Loucy (cell line): Measurements from ENCODE around the gene CDK13.
"Not testable (repeated sequence)": the region's sequence is repeated elsewhere in the genome, so short reads cannot be mapped to it uniquely, and the experiment has no call there.

ENCODE experiments used
- H2AFZ ChIP-seq: fragments of 200-600 bp; sonication (generic); 2 replicates; pipeline ENCODE4 v1.6.0; 2016; ENCODE audit warnings: antibody characterized with exemption, mild to moderate bottlenecking, low read length, moderate library complexity
- H3F3A ChIP-seq: fragments of 200-600 bp; 2 replicates; pipeline ENCODE4 v1.6.0; 2016; ENCODE audit warnings: antibody characterized with exemption, low read depth, mild to moderate bottlenecking
- H3K27me3 ChIP-seq: fragments of 200-600 bp; sonication (generic); 2 replicates; pipeline ENCODE4 v1.6.1; 2014; ENCODE audit warnings: low read length, mild to moderate bottlenecking; ENCODE audit not compliant: insufficient read depth, poor library complexity, severe bottlenecking
- H3K36me3 ChIP-seq: fragments of 200-600 bp; sonication (generic); 2 replicates; pipeline ENCODE4 v1.6.1; 2016; ENCODE audit warnings: low read length; ENCODE audit not compliant: insufficient read depth
- H3K4me1 ChIP-seq: fragments of 200-600 bp; sonication (generic); 2 replicates; pipeline ENCODE4 v1.5.1; 2014; ENCODE audit warnings: low read length, mild to moderate bottlenecking; ENCODE audit not compliant: insufficient read depth, poor library complexity, severe bottlenecking
- H3K4me2 ChIP-seq: fragments of 200-600 bp; sonication (generic); 2 replicates; pipeline ENCODE4 v1.6.0; 2014; ENCODE audit warnings: antibody characterized with exemption, low read length, low read depth, mild to moderate bottlenecking; ENCODE audit not compliant: poor library complexity, severe bottlenecking
- H3K4me3 ChIP-seq: fragments of 200-600 bp; sonication (generic); 2 replicates; pipeline ENCODE4 v1.5.1; 2014; ENCODE audit warnings: low read length, mild to moderate bottlenecking, mixed read lengths; ENCODE audit not compliant: poor library complexity, severe bottlenecking
- H3K79me2 ChIP-seq: fragments of 200-600 bp; sonication (generic); 2 replicates; pipeline ENCODE4 v1.6.1; 2014; ENCODE audit warnings: low read length; ENCODE audit not compliant: insufficient read depth
- H3K9ac ChIP-seq: fragments of 200-600 bp; sonication (generic); 2 replicates; pipeline ENCODE4 v1.6.0; 2014; ENCODE audit warnings: mild to moderate bottlenecking, low read depth, low read length, moderate library complexity; ENCODE audit not compliant: poor library complexity, severe bottlenecking
- H3K9me2 ChIP-seq: fragments of 200-600 bp; sonication (generic); replicated peaks from 2 replicates; pipeline ENCODE4 v1.6.1; 2016; ENCODE audit warnings: low read depth, low read length, mixed read lengths
- H3K9me3 ChIP-seq: fragments of 200-600 bp; sonication (generic); 2 replicates; pipeline ENCODE4 v1.6.1; 2014; ENCODE audit warnings: mild to moderate bottlenecking, antibody characterized with exemption, low read length, low read depth; ENCODE audit not compliant: insufficient read depth
- H4K20me1 ChIP-seq: fragments of 200-600 bp; sonication (generic); 2 replicates; pipeline ENCODE4 v1.6.0; 2014; ENCODE audit warnings: antibody characterized with exemption, low read length, mild to moderate bottlenecking; ENCODE audit not compliant: insufficient read depth, poor library complexity, severe bottlenecking
- EZH2phosphoT487 ChIP-seq: fragments of 200-600 bp; IDR thresholded peaks from 2 replicates; pipeline ENCODE4 v1.6.1; 2018; ENCODE audit warnings: antibody characterized with exemption, mild to moderate bottlenecking, moderate library complexity, borderline replicate concordance
- TF ChIP-seq, protein P1 (sequence below): fragments of 200-600 bp; sonication (generic); conservative IDR thresholded peaks from 2 replicates; pipeline ENCODE4 v1.5.1; 2014; ENCODE audit warnings: mild to moderate bottlenecking, antibody characterized with exemption, low read length

CDK13 gene

DNA sequence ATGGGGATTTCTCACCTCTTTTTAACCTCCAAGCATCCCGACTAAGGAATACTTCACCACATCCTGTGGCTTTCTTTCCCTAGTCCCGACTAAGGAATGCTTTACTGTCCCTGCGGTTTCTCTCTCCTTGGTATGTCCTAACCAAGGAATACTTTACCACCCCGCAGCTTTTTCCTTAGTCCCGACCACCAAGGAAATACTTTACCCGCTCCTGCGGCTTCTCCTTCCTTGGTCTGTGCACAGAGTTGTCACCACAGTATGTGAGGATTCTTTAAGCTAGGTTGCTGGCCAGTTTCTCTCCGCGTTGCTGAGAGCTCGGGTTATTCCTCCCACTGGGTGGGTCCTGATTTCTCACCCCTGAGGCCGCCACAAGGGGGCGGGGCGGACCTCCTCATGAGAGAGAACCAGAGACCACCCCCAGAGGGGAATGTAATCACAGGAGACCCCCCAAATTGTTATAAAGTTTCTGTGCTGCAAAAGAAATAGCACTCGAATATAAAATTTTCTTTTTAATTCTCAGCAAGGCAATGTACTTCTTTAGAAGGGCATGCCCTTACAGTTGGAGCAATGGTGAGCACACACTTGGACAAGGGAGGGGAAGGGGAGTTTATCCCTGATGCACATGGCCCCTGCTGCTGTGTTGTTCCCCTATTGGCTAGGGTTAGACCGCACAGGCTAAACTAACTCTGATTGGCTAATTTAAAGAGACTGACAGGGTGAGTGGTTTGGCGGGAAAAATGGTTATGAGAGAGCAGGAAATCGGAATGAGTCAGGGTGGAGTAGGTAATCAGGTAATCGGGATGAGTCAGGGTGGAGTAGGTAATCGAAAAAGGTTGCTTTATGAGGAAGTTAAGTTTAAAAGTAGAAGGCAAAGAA lies 197.6 kb downstream of the CDK13 start:
- H3K4me1 ChIP-seq: no peaks in the 10 kb centered on the region
- H3K4me2 ChIP-seq: no peak overlapping the region
- no peaks in the 10 kb centered on the region for H3K27me3 ChIP-seq
- H3K9me3 ChIP-seq: no peaks in the 10 kb centered on the region
- no peaks in the 10 kb centered on the region for H3F3A ChIP-seq
- no peak overlapping the region for H3K9ac ChIP-seq
- H3K36me3 ChIP-seq: no peaks in the 10 kb centered on the region
- no peak overlapping the region for H3K4me3 ChIP-seq
- H3K9me2 ChIP-seq: no peaks in the 10 kb centered on the region
- no peaks in the 10 kb centered on the region for H3K79me2 ChIP-seq
- no peaks in the 10 kb centered on the region for H4K20me1 ChIP-seq
- H2AFZ ChIP-seq: no peak overlapping the region
- TF ChIP-seq, protein P1, sequence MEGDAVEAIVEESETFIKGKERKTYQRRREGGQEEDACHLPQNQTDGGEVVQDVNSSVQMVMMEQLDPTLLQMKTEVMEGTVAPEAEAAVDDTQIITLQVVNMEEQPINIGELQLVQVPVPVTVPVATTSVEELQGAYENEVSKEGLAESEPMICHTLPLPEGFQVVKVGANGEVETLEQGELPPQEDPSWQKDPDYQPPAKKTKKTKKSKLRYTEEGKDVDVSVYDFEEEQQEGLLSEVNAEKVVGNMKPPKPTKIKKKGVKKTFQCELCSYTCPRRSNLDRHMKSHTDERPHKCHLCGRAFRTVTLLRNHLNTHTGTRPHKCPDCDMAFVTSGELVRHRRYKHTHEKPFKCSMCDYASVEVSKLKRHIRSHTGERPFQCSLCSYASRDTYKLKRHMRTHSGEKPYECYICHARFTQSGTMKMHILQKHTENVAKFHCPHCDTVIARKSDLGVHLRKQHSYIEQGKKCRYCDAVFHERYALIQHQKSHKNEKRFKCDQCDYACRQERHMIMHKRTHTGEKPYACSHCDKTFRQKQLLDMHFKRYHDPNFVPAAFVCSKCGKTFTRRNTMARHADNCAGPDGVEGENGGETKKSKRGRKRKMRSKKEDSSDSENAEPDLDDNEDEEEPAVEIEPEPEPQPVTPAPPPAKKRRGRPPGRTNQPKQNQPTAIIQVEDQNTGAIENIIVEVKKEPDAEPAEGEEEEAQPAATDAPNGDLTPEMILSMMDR: peak; percentile 21; the same call in 1 of the 2 replicates
- no peak for TF ChIP-seq EZH2phosphoT487

DNA sequence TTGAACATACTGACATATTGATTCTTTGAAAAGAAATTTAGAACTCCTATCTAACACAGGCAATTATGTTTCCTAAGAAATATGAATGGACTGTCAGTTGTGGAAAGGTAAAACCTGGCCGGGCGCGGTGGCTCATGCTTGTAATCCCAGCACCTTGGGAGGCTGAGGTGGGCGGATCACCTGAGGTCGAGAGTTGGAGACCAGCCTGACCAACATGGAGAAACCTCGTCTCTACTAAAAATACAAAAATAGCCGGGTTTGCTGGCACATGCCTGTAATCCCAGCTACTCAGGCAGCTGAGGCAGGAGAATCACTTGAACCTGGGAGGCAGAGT lies 198.2 kb downstream of the CDK13 start:
- H3K36me3 ChIP-seq, H3K9me2 ChIP-seq, H3K9ac ChIP-seq, H4K20me1 ChIP-seq, H3F3A ChIP-seq, H3K4me1 ChIP-seq, H3K4me3 ChIP-seq, H3K4me2 ChIP-seq, H3K9me3 ChIP-seq, H3K27me3 ChIP-seq, H2AFZ ChIP-seq, H3K79me2 ChIP-seq: not testable (repeated sequence)

DNA sequence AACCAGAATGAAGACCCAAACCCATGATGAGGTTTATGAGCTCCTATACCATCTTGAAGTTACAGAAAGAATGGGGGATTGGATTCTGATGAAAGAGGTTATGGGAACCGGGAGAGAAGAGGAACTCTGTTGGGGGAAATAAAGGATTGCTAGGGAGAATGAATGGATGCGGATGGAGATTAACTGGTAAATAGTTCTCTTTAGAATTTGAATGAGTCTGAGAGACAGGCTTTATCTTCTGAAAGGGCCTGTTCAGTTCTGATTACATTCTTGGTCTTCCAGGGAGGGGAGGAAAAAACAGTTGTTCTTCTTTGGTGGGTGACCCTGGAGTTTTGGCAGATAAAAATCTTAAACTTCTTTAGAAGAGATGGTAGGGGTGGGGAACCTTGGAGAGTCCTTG lies 198.6 kb downstream of the CDK13 start:
- H3K79me2 ChIP-seq: no peaks in the 10 kb centered on the region
- no peaks in the 10 kb centered on the region for H3K27me3 ChIP-seq
- H3K4me3 ChIP-seq: no peak overlapping the region
- H3K4me1 ChIP-seq: no peaks in the 10 kb centered on the region
- no peaks in the 10 kb centered on the region for H4K20me1 ChIP-seq
- H3F3A ChIP-seq: no peaks in the 10 kb centered on the region
- no peak overlapping the region for H3K4me2 ChIP-seq
- H3K9me2 ChIP-seq: no peaks in the 10 kb centered on the region
- no peaks in the 10 kb centered on the region for H3K9me3 ChIP-seq
- TF ChIP-seq EZH2phosphoT487: no peak
- TF ChIP-seq, protein P1: no peak
- H2AFZ ChIP-seq: no peak overlapping the region
- H3K9ac ChIP-seq: no peak overlapping the region
- H3K36me3 ChIP-seq: no peaks in the 10 kb centered on the region
